ENCODE data around the gene TMOD3.

- no peak for TF ChIP-seq ZNF384 (IDR thresholded peaks at IDR 0.05)
- no peak for TF ChIP-seq FOXK2 (IDR thresholded peaks at IDR 0.05)
- no peak for TF ChIP-seq NFRKB (IDR thresholded peaks at IDR 0.05)
- no peak for TF ChIP-seq BHLHE40 (IDR thresholded peaks at IDR 0.05; ENCODE audit: borderline replicate concordance)
Observed at GRCh38 chr15:51935466-51936104, 106.1 kb downstream of the TMOD3 start.
